Smooth muscle cell (in vitro differentiated cells): ENCODE data around the gene RIPK3. TPM values are rescaled to one million over a fixed set of nuclear protein-coding genes. Genes with fewer than 3 reads are reported as not detected.

Experiments used
- DNase-seq: peaks from one replicate; lab custom pipeline; 2025; ENCODE audit not compliant: unreplicated experiment; lab: John Stamatoyannopoulos, UW
- H2AFZ ChIP-seq: fragments of 200-600 bp; sonication (generic); 2 replicates; pipeline ENCODE4 v1.6.0; 2016; ENCODE audit warnings: antibody characterized with exemption, low read depth, mild to moderate bottlenecking
- H3F3A ChIP-seq: fragments of 200-600 bp; sonication (generic); 2 replicates; pipeline ENCODE4 v1.6.0; 2017; ENCODE audit warnings: antibody characterized with exemption, low read depth
- H3K27ac ChIP-seq: fragments of 200-600 bp; sonication (generic); 2 replicates; pipeline ENCODE4 v1.5.1; 2016; ENCODE audit warnings: low read depth, mild to moderate bottlenecking
- H3K27me3 ChIP-seq: fragments of 200-600 bp; sonication (generic); 2 replicates; pipeline ENCODE4 v1.6.1; 2016; ENCODE audit warnings: low read depth, mild to moderate bottlenecking
- H3K36me3 ChIP-seq: fragments of 200-600 bp; sonication (generic); 2 replicates; pipeline ENCODE4 v1.5.1; 2016; ENCODE audit warnings: low read depth
- H3K4me1 ChIP-seq: fragments of 200-600 bp; sonication (generic); 2 replicates; pipeline ENCODE4 v1.5.1; 2016; ENCODE audit warnings: low read depth
- H3K4me2 ChIP-seq: fragments of 200-600 bp; sonication (generic); 2 replicates; pipeline ENCODE4 v1.6.0; 2016; ENCODE audit warnings: mild to moderate bottlenecking
- H3K4me3 ChIP-seq: fragments of 200-600 bp; sonication (generic); 2 replicates; pipeline ENCODE4 v1.5.1; 2016; ENCODE audit warnings: mild to moderate bottlenecking
- H3K79me2 ChIP-seq: fragments of 200-600 bp; sonication (generic); 2 replicates; pipeline ENCODE4 v1.6.0; 2016; ENCODE audit warnings: low read depth, mild to moderate bottlenecking
- H3K9ac ChIP-seq: fragments of 200-600 bp; sonication (generic); 2 replicates; pipeline ENCODE4 v1.6.0; 2016; ENCODE audit warnings: low read depth
- H3K9me3 ChIP-seq: fragments of 200-600 bp; sonication (generic); replicated peaks from 2 replicates; pipeline ENCODE4 v1.5.1; 2016; ENCODE audit warnings: low read depth
- H4K20me1 ChIP-seq: fragments of 200-600 bp; sonication (generic); 2 replicates; pipeline ENCODE4 v1.6.0; 2016; ENCODE audit warnings: low read depth
- WGBS: methylation state at CpG from one replicate; pipeline ENCODE4 v1.1.7; 2016; ENCODE audit warnings: low lambda C conversion rate; 5-methylcytosine and 5-hydroxymethylcytosine counted together
- polyA plus RNA-seq: library from polyadenylated mRNA; unstranded; fragments of >200 nt; fragmentation: Nextera tagmentation; extraction: Ambion mirVana; gene quantifications from 2 replicates; pipeline ENCODE4 v1.2.1, GENCODE V29; 2016
- total RNA-seq: library from RNA; depleted of rRNA; stranded (reverse); fragments of >200 nt; gene quantifications from 2 replicates; pipeline ENCODE4 v1.2.3, GENCODE V29; 2014
- TF ChIP-seq, protein P1 (sequence below): fragments of 200-600 bp; sonication (generic); IDR thresholded peaks from 2 replicates; pipeline ENCODE4 v1.5.1; 2017; ENCODE audit warnings: borderline replicate concordance, mild to moderate bottlenecking, antibody characterized with exemption; ENCODE audit not compliant: insufficient read depth, poor library complexity, severe bottlenecking

RIPK3 gene
- total and polyA plus RNA-seq, 2 experiments from 2014 or later, result 1.3 TPM; not detected in 1

DNA sequence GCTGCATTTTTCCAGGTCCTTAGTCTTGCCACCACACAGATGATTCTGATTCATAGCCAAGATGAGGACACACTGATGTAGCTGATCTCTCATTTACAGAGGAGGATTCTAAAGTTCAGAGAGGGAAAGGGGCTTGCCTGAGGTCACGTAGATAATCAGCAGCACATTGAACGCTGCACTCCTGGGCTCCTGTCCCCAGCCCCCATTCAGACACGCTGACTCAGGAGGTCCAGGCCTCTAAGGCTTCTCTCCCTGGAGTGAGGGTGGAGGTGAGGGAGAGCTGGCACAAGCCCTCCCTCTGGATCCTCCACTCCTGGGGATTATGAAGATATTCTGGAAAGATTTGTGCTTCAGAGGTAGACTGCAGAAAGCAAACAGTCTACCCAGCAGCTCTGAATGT is 38.5 kb upstream of the RIPK3 start:
- no peak overlapping the region for H2AFZ ChIP-seq
- 69% methylated on average over 3 of the region's 3 CpGs for WGBS
- H3F3A ChIP-seq, result no peaks in the 10 kb centered on the region
- DNase-seq, result no peak
- no peak overlapping the region for H3K9ac ChIP-seq
- H3K9me3 ChIP-seq, result no peaks in the 10 kb centered on the region
- TF ChIP-seq, protein P1, sequence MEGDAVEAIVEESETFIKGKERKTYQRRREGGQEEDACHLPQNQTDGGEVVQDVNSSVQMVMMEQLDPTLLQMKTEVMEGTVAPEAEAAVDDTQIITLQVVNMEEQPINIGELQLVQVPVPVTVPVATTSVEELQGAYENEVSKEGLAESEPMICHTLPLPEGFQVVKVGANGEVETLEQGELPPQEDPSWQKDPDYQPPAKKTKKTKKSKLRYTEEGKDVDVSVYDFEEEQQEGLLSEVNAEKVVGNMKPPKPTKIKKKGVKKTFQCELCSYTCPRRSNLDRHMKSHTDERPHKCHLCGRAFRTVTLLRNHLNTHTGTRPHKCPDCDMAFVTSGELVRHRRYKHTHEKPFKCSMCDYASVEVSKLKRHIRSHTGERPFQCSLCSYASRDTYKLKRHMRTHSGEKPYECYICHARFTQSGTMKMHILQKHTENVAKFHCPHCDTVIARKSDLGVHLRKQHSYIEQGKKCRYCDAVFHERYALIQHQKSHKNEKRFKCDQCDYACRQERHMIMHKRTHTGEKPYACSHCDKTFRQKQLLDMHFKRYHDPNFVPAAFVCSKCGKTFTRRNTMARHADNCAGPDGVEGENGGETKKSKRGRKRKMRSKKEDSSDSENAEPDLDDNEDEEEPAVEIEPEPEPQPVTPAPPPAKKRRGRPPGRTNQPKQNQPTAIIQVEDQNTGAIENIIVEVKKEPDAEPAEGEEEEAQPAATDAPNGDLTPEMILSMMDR, result no peak
- no peak overlapping the region for H3K4me3 ChIP-seq
- no peaks in the 10 kb centered on the region for H3K4me1 ChIP-seq
- no peaks in the 10 kb centered on the region for H3K79me2 ChIP-seq
- no peaks in the 10 kb centered on the region for H3K36me3 ChIP-seq
- no peak overlapping the region for H3K27ac ChIP-seq
- no peak overlapping the region for H3K4me2 ChIP-seq
- H3K27me3 ChIP-seq, result no peaks in the 10 kb centered on the region
- peaks cover 14% of the 10 kb centered on the region for H4K20me1 ChIP-seq

DNA sequence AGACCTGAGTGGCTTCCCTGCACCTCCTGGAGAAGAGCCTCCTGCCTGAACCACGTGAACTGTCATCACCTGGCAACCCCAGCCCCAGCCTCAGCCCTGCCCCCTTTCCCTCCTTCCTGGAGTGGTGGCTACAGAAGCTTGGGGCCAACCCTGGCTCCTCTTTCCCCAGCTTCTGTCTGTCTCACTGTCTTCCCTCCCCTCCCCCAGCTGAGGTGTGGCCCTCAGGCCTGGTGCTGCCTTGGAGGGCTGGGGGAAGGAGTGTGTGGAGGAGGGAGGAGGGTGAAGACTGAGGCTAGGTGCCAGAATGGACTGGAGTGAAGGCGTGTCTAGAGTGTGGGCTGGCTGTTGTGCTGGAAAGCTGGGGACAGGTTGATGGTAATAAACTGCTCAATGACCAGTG is 37.9 kb upstream of the RIPK3 start:
- Histone ChIP-seq H2AFZ (no peak overlapping the region), H3K36me3 (no peaks in the 10 kb centered on the region), H3K9me3 (no peaks in the 10 kb centered on the region), H3K4me3 (no peak overlapping the region), H3F3A (no peaks in the 10 kb centered on the region), H3K79me2 (no peaks in the 10 kb centered on the region), H3K4me2 (no peak overlapping the region), H3K27ac (no peak overlapping the region), H3K27me3 (no peaks in the 10 kb centered on the region), H3K4me1 (no peaks in the 10 kb centered on the region), H4K20me1 (peaks cover 20% of the 10 kb centered on the region), H3K9ac (no peak overlapping the region)
- 83% methylated on average over 2 of the region's 2 CpGs for WGBS
- TF ChIP-seq, protein P1, result no peak
- DNase-seq, result no peak

DNA sequence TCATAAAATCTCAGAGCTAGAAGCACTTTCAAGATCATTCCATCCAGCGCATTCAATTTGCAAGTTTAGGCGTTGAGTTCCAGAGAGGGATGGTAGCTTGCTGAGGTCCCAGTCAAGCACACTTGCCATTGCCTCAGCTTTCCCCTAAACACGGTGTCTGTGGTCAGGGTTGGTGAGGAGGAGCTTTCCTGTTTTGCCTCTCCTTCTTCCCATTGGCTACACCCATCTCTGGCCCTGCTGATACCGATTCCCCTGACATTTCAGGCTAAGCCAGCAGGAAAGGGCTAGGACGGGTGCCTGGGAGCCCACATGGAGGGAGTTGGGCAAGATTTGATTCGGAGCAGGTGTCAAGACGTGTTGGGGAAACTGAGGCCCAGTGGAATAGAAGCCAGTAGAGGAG is 37.3 kb upstream of the RIPK3 start:
- H3K27me3 ChIP-seq, result no peaks in the 10 kb centered on the region
- H3K27ac ChIP-seq, result no peak overlapping the region
- no peaks in the 10 kb centered on the region for H3K4me1 ChIP-seq
- no peak overlapping the region for H2AFZ ChIP-seq
- H3K36me3 ChIP-seq, result no peaks in the 10 kb centered on the region
- no peak overlapping the region for H3K4me3 ChIP-seq
- H3K79me2 ChIP-seq, result no peaks in the 10 kb centered on the region
- WGBS, result 89% methylated on average over 7 of the region's 7 CpGs
- no peak for DNase-seq
- H3K9me3 ChIP-seq, result no peaks in the 10 kb centered on the region
- H3K4me2 ChIP-seq, result no peak overlapping the region
- TF ChIP-seq, protein P1, result no peak
- no peaks in the 10 kb centered on the region for H3F3A ChIP-seq
- peaks cover 20% of the 10 kb centered on the region for H4K20me1 ChIP-seq
- H3K9ac ChIP-seq, result no peak overlapping the region

DNA sequence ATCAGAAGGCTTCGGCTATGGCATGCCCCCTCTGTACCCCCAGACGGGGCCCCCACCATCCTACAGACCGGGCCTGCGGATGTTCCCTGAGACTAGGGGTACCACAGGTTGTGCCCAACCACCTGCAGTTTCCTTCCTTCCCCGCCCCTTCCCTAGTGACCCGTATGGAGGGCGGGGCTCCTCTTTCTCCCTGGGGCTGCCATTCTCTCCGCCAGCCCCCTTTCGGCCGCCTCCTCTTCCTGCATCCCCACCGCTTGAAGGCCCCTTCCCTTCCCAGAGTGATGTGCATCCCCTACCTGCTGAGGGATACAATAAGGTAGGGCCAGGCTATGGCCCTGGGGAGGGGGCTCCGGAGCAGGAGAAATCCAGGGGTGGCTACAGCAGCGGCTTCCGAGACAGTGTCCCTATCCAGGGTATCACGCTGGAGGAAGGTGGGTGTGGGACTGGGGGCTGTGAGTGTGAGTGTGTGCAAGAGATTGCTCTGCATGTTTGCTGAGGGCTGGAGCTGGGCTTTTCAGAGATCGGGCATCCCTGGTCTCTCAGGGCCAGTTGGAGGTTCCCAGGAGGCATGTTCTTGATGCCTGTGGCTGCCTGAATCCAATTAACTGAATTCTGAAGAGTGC is 36.8 kb upstream of the RIPK3 start:
- Histone ChIP-seq H3K9me3 (no peaks in the 10 kb centered on the region), H3K9ac (no peak overlapping the region), H3K4me2 (no peak overlapping the region), H3K27me3 (no peaks in the 10 kb centered on the region), H3K36me3 (no peaks in the 10 kb centered on the region), H3K79me2 (no peaks in the 10 kb centered on the region), H3K4me3 (no peak overlapping the region), H2AFZ (no peak overlapping the region), H3K4me1 (no peaks in the 10 kb centered on the region), H3F3A (no peaks in the 10 kb centered on the region), H3K27ac (no peak overlapping the region), H4K20me1 (peaks cover 24% of the 10 kb centered on the region)
- TF ChIP-seq, protein P1, result no peak
- 73% methylated on average over 15 of the region's 16 CpGs for WGBS
- no peak for DNase-seq
